NCI-H69 (cell line): Measurements from ENCODE around the gene ENTPD2.
"Not testable (repeated sequence)": the region's sequence is repeated elsewhere in the genome, so short reads cannot be mapped to it uniquely, and the experiment has no call there.

ENCODE experiments used
- DNase-seq: peaks from one replicate; lab custom pipeline; 2025; lab: John Stamatoyannopoulos, UW

The ENTPD2 gene

GRCh38 chr9:137045294-137046087 lies 8.4 kb downstream of the ENTPD2 start:
- peak; percentile 82 for DNase-seq

GRCh38 chr9:137044502-137045177 lies 9.2 kb downstream of the ENTPD2 start:
- peak; percentile 91 for DNase-seq

GRCh38 chr9:137044037-137044436 lies 9.8 kb downstream of the ENTPD2 start:
- peak; percentile 38 for DNase-seq

DNA sequence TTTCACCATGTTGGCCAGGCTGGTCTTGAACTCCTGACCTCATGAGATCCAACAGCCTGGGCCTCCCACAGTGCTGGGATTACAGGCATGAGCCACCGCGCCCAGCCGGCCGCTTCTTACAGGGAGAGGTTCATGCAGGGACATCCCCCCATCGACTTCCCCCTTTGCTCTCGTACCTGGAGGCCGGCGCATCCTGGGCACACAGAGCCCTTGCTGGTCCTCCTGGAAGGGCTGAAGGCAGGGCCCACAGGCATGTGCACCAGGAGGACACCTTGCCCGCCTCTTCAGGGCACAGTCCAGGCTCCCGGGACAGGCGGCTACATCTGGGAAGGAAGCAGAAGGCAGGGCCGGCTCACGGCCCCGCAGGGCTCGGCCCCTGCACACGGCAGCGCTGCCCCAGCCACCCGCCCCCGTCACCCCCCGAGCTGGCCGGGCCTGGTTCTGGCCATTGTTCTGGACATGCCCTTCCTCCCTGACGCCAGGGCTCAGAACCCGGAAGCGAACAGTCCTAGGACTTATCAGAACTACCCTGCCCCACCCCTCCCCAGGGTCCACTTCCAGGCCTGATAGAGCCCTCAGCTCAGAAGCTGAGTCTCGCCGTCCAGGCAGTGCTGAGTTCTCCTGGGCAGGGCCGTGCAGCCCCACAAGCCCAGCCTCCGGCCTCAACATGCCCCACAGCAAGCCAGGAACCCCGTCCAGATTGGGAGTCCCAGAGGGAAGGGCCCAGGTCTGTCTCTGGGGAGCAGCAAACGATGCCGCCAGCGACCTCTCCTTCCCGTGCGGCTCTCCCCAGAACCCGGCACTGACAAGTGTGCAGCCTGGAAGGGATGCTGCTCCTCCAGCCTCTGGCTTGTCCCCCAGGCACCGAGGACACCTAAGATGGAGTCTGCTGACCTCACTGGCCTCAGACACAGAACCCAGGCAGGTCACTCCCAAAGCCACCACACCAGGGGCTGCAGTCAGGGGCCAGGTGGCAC lies 10.8 kb downstream of the ENTPD2 start:
- no peak for DNase-seq

- DNase-seq = no peak
Observed at GRCh38 chr9:137041124-137041523, 12.7 kb downstream of the ENTPD2 start.

DNA sequence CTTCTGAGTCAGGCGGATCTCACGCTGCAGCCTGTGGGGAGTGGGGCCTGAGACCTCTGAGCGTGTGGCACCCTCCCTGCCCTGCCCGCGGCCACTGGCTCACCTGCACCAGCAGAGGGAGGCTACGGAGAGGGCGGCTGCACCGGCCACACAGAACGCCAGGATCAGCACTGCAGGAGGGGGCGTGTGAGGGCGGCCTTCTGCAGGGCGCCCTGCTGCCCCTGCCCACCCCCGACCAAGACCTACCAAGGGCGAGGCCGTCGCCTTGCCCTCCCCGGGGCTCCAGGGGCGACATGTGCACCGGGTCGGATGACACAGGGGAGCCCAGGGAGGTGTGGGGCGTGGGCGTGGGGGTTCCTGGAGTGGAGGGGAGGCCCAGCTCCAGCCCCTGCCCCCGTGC lies 13.3 kb downstream of the ENTPD2 start:
- no peak for DNase-seq

DNA sequence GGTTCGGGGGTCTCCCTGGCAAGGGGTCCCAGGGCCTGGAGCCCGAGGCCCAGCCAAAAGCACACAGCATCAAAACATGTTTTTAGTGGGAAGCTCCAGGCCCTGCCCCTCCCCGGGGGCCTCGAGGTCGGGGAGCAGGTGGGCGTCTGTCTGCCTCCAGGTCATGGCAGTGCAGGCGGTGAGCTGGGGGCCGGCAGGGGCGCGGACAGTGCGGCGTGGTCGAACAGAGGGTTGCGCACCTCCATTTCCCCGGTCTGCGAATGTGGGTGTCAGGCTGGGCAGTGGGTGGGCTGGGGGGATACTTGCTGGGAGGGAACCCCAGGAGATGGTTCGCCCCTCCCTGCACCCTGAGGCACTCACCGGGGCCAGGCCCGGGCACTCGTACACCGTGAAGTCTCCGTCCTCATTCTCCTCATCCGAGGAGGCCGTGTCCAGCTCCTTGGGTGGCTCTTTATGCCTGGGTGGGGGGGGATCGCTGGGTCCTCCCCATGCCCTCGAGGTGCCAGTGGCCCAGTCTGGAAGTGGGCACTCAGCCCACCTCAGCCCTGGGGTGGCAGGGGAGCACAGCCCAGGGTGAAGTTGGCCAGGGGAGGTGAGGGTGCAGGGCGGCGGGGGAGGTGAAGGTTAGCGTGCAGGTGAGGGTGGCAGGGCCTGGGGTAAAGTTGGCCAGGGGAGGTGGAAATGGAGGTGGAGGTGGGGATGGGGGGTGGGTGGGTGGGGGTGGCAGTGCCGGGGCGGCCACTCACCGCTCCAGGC lies 14.1 kb downstream of the ENTPD2 start:
- DNase-seq = no peak

GRCh38 chr9:137038916-137039315 lies 14.9 kb downstream of the ENTPD2 start:
- no peak for DNase-seq

DNA sequence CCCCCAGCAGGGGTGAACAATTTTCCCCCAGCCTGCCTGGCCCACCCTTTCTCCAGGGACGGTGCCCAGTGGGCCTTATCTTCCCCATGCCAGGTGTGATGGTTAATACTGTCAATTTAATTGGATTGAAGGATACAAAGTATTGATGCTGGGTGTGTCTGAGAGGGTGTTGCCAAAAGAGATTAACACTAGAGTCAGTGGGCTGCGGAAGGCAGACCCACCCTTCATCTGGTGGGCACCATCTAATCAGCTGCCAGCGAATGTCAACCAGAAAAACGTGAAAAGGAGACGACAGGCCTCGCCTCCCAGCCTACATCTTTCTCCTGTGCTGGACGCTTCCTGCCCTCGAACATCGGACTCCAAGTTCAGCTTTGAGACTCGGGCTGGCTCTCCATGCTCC lies 16.4 kb downstream of the ENTPD2 start:
- no peak for DNase-seq

- DNase-seq = no peak
Observed at GRCh38 chr9:137037035-137037434, 16.8 kb downstream of the ENTPD2 start.

DNA sequence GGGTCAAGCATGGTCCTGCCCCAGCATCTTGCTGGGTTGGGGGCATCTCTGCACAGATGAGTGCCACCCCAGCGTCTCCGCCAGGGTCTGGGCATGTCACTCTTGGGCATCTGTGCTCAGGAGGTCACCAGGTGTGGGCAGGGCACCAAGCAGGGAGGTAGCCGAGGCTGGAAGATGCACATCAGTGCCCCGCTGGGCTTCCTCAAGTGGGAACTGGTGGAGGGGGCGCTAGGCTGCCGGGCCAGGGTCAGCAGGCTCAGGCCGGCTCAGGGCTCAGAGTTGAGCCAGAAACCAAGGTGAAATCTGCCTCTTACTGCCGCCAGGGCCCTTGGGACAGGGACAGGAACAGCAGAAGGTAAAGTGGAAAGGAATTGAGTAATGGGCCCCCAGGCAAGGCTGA lies 17.9 kb downstream of the ENTPD2 start:
- no peak for DNase-seq

DNA sequence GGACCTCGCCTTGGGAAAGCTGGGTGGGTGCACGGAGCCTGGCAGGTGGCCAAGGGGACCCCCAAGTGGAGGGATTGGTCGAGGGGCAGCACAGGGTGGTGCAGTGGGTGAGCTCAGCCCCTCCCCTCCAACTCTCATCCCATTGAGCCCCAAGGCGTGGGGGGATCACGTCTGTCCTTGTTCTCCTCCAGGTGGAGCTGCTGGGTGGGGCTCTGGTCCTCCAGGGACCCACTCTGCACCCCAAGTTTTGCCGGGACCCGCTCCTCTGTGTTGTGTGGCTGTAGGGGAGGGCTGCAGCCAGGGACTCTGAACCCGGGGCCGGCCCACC lies 18.4 kb downstream of the ENTPD2 start:
- DNase-seq = no peak

DNA sequence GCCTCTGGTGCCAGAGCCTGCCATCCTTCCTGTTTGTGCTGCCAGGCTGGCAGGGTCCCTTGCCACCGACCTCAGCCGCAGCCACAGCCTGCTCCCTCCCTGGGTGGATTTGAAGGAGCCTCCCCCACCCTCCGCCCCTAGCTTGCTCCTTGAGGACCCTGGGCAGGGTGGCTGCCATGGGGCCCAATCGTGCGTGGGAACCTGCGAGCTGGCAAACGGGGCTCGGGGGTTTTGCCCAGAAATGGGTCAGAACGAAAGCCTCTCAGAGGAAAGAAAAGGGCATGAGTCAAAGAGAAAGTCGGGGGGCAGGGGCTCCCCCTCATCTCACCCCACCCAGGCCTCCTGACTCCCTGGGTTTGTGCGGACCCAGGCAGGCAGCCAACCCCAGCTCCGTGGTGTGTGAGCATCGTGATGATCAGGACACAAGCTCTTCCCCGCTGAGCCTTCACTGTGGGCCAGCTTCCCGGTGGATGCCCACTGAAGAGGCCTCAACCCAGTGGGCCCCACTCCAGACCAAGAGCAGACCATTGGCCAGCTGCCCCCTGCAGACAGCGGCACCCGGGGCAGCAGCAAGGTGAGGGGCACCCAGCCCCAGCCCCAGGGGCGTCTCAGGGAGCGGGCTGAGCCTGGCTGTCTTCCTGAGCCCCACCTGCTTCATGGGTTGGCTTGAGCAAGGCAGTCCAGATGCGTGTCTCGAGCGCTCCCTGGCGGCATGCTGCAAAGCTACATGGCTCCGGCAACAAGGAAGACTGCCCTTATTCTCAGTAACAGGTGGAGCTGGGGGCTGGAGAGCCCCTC lies 19.0 kb downstream of the ENTPD2 start:
- DNase-seq = peak; percentile 91

DNA sequence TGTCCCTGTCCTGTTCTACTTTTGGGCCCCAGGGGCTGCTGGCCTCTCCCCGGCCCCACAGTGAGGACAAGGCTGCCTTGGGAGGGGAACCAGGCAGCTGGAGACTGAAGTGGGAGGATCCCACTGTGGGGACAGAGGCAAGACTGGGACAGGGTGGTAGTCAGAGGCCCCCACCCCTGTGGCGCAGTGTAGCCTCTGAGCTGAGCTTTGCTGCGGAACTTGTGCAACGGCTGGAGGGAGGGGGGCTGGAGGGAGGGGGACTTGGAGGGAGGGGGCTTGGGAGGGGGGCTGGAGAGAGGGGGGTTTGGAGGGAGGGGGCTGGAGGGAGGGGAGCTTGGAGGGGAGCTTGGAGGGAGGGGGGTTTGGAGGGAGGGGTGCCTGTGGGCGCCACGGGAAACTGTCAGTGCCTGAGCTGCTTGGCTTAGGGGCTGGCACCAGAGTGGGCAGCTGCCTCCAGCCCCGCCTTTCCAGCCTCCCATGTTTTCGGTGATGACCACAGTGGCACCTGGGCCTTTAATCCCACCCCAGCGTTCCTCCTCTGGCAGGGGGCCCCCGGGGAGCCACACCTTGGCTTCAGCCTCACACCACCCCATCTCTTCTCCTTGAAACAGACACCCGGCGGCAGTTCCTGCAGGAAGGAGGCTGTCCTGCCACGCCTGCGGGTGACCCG lies 19.7 kb downstream of the ENTPD2 start:
- peak; percentile 69 for DNase-seq

- DNase-seq = not testable (repeated sequence)
Observed at GRCh38 chr9:137033481-137033880, 20.4 kb downstream of the ENTPD2 start.

GRCh38 chr9:137032858-137033257 lies 21.0 kb downstream of the ENTPD2 start:
- DNase-seq = no peak

GRCh38 chr9:137031904-137032640 lies 21.8 kb downstream of the ENTPD2 start, which contains the start of gene FUT7:
Gene FUT7, minus strand, starts transcription at chr9:137032088. Its CDS starts 97 bp downstream, at chr9:137031991.
- no peak for DNase-seq

DNA sequence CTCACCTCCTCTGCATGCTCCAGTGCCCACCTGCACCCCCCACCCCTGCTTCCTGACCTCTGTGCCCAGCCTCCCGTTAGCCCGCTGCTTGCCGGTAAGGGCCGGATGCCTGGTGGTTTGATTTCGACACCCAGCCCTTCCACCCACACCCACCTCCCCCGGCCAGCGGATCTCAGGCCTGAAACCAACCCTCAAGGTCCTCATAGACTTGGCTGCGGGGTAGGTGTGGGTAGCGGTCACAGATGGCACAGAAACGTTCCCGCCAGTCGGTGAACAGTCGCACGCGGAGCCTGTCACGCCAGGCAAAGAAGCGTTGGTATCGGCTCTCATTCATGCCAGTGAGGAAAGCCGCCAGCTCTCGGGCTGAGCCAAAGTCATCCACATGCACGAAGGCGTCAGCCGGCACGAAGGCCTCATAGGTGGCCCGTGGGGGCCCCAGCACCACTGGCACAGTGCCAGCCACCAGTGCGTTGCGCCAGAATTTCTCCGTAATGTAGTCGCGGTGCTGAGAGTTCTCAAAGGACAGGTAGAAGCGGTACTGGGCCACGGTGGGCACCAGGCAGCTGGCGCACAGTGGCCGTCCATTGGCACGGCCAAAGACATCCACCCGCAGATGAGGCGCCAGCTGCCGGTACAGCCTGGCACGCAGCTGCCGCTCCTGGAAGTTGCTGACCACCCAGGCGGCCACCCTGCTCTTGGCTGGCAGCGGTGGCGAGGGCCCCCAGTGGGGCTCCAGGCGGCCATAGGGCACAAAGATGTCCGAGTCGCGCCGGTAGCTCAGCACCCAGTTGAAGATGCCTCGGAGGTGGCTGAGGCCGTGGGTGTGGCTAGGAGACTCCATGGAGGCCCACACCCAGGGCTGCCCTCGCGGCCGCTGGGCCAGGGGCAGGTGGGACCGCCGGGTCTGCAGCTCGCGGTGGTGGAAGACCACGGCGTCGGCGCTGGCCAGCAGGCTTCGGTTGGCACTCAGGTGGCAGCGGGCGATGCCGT lies 23.0 kb downstream of the ENTPD2 start:
- DNase-seq = no peak
